ENCODE results near the gene TYW5.

DNA sequence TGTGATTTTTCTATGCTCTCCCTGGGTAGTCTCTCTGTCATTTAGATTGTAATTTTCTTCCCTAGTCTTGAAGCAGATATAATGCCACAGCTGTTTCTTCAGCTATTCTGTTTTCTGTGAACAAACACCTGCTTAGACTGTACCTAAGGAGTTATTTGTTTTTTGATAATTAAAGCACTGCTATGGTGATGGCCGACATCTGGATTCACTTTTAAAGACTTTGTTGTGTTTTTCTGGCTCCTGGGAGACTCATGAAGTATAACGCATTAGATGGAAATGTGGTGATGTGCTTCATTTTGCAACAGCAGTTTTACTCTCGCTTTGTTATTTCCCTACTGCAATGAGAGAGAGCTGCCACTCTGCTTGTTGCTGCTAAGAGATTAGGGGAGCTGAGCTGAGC, 59.9 kb downstream of the TYW5 start:
- TF ChIP-seq CTCF (IDR thresholded peaks at IDR 0.05; ENCODE audit: low read length), result no peak
- no peak for TF ChIP-seq EZH2 (IDR thresholded peaks at IDR 0.05; ENCODE audit: borderline replicate concordance, low read length)

Measured in OCI-LY1 (cell line).